Gastrocnemius medialis (tissue), 4 donors: ENCODE results near the gene SCML1.

Source experiments
- POLR2A ChIP-seq, 2 donors: fragments of 450-650 bp; IDR thresholded peaks; one replicate each; pipeline ENCODE4 v1.6.1; 2017; ENCODE audit warnings: antibody characterized with exemption in 2 of 2, mild to moderate bottlenecking in 2 of 2, moderate library complexity in 2 of 2
- TF ChIP-seq, protein P1 (sequence below), 5 experiments: fragments of 450-650 bp in 3 of 5; fragments of 200-600 bp in 2 of 5; sonication (generic) in 2 of 5; IDR thresholded peaks in 4 of 5; conservative IDR thresholded peaks in 1 of 5; 1 replicate in 4 of 5; 2 replicates in 1 of 5; pipeline ENCODE4 v1.5.1; 2016 to 2019; ENCODE audit warnings: antibody characterized with exemption in 5 of 5, mild to moderate bottlenecking in 3 of 5, moderate library complexity in 3 of 5

DNA sequence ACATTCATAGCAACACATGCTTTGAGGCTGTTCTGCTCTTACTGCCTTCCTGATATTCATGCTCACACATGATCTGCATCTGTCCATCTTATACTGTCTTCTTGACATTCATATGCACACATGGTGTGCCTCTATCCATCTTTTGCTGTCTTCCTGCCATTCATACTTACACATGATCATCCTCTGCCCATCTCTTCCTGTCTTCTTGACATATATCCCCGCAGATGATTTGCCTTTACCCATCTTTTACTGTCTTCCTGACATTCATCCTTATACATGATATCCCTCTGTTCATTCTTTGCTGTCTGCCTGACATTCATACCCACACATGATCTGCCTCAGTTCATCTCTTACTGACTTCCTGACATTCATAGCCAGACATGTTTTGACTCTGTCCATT is 36.8 kb downstream of the SCML1 start:
- TF ChIP-seq, protein P1, sequence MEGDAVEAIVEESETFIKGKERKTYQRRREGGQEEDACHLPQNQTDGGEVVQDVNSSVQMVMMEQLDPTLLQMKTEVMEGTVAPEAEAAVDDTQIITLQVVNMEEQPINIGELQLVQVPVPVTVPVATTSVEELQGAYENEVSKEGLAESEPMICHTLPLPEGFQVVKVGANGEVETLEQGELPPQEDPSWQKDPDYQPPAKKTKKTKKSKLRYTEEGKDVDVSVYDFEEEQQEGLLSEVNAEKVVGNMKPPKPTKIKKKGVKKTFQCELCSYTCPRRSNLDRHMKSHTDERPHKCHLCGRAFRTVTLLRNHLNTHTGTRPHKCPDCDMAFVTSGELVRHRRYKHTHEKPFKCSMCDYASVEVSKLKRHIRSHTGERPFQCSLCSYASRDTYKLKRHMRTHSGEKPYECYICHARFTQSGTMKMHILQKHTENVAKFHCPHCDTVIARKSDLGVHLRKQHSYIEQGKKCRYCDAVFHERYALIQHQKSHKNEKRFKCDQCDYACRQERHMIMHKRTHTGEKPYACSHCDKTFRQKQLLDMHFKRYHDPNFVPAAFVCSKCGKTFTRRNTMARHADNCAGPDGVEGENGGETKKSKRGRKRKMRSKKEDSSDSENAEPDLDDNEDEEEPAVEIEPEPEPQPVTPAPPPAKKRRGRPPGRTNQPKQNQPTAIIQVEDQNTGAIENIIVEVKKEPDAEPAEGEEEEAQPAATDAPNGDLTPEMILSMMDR (IDR thresholded peaks at IDR 0.05 in 4 of 5, conservative IDR thresholded peaks at IDR 0.05 in 1 of 5) = no peak
- TF ChIP-seq POLR2A (IDR thresholded peaks at IDR 0.05) = no peak
